GM04504 (cell line): Measurements from ENCODE around the gene COQ8B.
"Not testable (repeated sequence)": the region's sequence is repeated elsewhere in the genome, so short reads cannot be mapped to it uniquely, and the experiment has no call there.

Experiments used
- DNase-seq: peaks from one replicate; pipeline ENCODE4 v3.0.0-alpha.2; 2012; ENCODE audit warnings: low read depth

COQ8B gene

DNA sequence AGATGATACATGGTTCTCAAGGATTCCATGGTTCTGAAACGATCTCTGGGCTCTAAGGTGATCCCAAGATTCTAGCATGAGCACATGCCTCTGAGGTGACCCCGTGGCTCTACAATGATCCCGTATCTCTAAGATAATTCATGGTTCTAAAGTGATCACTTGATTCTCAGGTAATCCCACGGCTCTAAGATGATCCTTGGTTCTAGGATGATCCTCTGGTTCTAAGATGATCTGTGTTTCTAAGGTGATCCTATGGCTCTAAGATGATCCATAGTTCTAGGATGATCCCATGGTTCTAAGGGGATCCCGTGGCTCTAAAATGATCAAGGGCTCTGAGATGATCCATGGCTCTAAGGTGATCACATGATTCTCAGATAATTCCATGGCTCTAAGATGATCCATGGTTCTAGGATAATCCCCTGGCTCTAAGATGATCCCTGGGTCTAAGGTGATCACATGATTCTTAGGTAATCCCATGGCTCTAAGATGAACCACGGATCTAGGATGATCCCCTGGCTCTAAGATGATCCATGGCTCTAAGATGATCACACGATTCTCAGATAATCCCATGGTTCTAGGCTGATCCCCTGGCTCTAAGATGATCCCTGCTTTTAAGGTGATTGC, 47.6 kb downstream of the COQ8B start:
- DNase-seq: no peak

DNA sequence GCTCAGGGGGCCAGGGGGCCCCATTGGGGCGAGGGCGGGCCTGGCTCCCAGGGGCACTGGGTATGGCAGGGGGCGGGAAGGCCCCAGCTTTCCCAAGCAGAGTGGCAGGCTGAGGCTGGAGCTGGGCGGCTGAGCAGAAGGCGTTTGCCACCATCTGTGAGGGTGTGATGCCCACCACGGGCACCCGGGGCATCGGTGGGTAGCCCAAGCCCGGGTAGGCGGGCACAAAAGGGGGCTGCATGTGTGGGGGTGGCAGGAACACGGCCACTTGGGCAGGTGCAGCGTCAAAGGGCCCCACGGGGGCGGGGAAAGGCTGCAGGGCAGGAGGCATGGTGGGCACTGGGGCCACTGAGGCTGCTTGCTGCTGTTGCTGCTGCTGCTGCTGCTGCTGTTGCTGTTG, 49.1 kb downstream of the COQ8B start:
- DNase-seq: no peak

DNA sequence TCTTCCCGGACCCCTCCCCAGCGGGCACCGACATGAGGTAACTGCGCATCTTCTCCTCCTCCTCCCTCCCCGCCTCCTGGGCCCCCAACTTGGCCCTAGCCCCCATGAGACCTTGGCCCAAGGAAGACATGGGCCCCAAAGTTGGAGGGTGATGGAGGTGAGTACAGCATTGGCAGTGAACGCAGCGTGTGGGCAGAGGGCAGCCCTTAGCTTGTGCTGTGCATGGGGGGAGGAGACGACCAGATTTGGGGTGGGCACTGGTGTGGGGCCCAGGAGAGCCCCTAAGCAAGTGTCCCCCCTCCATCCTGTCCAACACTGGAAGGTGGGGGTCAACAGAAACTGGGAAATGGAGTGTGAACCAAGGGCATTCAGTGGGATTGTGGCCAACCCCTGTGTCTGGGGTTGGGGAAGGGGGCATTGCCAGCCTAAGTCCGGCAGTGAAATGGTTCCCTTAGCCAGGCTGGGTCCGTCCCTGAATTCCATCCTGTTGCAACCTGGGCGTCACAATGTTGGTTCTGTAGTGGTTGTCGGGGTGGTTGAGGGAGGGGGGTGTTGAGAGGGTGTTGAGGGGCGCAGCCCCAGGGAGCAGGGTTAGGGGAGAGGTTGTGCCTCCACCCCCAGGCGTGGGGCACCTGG, 49.8 kb downstream of the COQ8B start:
- no peak for DNase-seq

DNA sequence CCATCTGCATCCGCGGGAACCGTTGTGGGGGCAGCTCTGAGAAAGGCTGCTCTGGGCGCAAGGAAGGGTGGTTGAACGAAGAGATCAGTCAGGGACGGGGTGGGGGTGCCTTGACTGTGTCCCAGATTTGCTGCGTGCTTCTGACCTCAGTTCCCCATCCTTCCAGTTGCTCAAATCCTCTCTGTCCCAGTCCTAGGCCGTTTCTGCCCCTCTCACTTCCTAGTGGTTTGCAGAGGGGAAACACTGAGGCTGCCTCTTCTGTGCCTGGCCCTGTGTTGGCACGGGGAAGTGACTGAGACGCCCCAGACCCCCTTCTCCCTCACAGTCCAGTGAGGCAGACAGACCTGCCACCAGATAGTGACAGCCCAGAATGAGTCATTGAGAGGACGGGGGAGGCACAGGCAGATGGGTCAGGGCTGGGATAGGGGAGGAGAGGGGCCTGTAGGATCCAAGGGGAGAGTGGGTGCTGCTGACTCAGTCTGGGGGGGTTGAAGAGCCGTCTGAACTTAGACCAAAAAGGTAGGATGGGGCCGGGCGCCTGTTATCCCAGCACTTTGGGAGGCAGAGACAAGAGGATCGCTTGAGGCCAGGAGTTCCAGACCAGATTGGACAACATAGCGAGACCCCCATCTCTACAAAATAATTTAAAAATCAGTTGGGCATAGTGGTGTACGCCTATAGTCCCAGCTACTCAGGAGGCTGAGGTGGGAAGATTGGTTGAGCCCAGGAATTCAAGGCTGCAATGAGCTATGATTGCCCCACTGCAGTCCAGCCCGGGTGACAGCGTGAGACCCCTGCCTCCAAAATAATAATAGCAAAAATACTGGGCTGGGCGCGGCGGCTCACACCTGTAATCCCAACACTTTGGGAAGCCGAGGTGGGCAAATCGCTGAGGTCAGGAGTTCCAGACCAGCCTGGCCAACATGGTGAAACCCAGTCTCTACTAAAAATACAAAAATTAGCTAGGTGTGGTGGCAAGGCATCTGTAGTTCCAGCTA, 52.7 kb downstream of the COQ8B start:
- DNase-seq: no peak

DNA sequence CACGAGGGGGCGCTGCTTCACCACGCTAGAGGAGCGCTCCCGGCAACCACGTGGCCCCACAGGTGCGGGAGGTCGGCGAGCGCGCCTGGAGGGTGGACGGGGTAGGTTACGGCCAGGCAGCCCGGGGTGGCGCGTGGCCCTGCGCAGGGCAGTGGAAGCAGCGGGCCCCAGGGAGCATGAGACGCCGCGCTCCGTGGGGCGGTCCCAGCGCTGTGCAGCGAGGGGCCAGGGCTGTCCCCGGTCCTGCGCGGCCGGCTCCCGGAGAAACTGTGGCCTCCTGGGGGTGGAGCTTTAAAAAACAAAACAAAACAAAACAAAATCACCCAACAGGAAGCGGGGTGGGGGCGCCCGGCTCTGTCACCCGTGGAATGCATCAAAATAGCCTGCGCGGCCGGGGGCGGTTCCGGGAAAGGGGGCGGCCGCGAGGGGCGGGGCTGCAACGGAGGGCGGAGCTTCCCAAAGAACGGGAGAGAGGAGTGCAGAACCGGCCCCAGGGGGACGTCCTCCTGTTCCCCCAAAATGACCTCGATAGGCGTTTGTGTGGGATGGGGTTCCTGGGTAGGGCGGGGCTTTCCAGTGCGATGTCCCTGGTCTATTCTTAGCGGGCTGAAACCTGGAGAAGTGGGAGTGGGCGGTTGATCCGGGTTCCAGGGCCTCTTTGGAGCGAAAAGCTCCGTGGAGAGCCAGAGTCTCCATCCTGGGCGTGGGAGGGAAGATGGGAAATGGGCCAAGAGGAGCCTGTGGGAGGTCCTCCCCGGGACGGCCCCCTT, 53.6 kb downstream of the COQ8B start:
- DNase-seq: peak; percentile 50

DNA sequence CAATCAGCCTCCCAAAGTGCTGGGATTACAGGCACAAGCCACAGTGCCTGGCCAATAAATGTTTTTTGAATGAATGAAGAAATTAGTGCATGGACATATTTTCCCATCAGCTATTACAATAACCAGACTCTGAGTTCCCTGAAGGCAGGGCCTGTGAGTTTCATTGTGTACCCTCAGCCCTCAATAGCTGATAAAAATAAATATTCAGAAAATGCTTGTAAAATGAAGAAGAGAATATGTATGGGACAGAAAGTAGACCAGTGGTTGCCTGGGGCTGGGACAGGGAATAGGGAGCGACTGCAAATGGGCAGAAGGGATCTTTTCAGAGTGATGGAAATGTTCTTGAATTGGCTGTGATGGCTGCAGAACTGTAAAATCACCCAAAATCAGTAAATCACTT, 55.1 kb downstream of the COQ8B start:
- DNase-seq: no peak

DNA sequence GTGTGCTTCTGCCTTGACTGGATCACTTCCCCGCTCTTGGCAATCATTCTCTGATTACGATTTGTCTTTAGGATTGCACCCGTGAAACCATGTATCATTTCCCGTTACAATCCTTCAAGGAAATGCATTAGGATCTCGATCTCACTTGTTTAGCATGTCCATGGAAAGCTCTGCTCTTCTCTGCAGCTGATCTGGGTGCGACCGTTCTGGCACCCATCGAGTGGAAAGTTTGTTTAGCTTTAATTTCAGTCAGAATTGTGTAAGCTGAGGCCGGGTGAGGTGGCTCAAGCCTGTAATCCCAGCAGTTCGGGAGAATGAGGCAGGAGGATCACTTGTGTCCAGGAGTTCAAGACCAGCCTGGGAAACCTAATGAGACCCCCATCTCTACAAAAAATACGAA, 57.1 kb downstream of the COQ8B start:
- no peak for DNase-seq

DNA sequence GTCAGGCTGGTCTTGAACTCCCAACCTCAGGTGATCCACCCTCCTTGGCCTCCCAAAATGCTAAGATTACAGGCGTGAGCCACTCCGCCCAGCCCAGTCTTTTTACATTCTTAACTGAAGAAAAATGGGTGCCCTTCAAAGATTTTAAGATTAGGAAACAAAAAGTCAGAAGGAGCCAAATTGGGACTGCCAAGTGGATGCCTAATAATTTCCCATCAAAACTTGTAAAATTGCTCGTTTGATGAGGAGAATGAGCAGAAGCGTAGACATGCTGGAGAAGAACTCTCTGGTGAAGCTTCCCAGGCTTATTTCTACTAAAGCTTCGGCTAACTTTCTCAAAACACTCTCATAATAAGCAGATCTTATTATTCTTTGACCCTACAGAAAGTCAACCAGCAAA, 57.6 kb downstream of the COQ8B start:
- DNase-seq: no peak

DNA sequence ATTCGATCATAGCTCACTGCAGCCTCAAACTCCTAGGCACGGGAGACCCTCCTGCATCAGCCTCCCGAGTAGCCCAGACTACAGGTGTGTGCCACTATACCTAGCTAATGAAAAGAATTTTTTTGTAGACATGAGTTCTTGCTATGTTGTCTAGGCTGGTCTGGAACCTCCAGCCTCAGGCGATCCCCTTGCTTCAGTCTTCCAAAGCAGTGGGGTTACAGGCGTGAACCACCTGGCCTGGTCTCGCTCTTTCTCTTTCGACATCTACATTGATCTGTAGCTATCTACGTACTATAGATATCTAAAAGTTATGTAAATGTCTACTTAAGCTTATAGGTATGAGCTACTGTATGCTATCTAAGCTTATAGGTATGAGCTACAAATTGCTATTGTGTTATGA, 58.7 kb downstream of the COQ8B start:
- no peak for DNase-seq

DNA sequence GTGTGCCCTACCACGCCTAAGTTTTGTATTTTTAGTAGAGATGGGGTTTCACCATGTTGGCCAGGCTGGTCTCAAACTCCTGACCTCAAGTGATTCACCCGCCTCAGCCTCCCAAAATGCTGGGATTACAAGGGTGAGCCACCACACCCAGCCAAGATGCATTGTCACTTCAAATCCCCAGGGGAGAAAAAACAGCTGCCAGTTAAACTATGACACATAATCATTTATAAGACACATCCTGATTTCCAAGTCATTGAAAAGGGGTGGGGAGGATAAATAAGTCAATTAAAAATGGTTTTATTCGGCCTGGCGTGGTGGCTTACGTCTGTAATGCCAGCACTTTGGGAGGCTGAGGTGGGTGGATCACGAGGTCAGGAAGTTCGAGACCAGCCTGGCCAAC, 61.0 kb downstream of the COQ8B start:
- DNase-seq: not testable (repeated sequence)

DNA sequence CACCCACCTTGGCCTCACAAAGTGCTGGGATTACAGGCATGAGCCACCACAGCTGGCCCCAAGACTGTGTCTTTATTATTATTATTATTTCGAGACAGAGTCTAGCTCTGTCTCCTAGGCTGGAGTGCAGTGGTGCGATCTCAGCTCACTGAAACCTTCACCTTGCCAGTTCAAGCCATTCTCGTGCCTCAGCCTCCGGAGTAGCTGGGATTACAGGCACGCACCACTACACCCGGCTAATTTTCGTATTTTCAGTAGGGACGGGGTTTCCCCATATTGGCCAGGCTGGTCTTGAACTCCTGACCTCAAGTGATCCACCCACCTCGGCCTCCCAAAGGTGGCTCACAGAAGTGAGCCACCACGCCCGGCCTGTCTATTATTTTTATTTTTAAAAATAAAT, 64.4 kb downstream of the COQ8B start:
- DNase-seq: not testable (repeated sequence)

DNA sequence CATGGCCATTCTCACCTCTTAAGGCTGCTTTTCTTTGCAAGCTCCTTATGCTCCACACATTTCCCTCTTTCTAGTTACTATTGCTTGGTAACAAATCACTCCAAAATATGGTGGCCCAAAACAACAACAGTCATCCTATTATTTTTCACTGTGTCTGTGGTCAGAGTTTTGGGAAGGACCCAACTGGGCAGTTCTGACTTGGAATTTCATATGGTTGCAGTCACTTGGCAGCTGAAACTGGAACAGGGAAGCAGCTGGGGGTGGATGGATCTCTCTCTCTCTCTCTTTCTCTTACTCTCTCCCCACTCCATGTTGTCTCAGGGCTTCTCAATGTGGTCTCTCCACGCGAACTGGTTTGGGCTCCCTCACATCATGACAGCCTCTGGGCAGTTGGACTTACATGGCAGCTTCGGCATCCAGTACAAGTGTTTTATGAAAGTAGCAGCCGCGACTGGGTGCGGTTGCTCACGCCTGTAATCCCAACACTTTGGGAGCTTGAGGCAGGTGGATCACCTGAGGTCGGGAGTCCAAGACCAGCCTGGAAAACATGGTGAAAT, 65.9 kb downstream of the COQ8B start:
- DNase-seq: peak; percentile 88

DNA sequence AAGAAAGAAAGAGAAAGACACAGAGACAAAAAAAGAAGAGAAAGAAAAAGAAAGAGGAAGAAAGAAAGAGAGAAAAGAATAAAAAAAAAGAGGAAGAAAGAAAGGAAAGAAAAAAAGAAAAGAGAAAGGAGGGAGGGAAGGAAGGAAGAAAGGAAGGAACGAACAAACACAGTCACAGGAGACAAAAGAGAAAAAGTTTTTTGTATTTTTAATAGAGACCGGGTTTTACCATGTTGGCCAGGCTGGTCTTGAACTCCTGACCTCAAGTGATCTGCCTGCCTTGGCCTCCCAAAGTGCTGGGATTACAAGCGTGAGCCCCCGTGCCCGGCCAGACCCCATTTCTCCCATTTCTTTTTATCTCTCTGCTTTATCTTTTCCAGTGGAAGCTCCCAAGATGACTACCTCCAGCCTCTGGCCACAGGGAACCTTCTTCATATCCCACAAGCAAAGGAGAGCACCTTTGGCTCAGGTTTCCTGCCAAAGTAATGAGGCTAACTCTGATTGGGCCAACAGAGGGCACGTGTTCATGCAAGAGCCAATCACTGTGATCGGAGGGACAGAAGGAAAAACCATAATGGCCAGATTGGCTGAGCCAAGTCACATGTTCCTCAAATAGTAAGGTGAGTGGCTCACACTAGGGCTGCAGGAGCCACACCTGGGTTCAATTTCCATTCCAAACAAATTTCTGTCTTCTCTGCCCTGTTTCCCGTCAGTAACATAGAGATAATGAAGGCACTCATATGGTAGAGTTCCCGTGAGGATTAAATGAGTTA, 66.6 kb downstream of the COQ8B start:
- not testable (repeated sequence) for DNase-seq

DNA sequence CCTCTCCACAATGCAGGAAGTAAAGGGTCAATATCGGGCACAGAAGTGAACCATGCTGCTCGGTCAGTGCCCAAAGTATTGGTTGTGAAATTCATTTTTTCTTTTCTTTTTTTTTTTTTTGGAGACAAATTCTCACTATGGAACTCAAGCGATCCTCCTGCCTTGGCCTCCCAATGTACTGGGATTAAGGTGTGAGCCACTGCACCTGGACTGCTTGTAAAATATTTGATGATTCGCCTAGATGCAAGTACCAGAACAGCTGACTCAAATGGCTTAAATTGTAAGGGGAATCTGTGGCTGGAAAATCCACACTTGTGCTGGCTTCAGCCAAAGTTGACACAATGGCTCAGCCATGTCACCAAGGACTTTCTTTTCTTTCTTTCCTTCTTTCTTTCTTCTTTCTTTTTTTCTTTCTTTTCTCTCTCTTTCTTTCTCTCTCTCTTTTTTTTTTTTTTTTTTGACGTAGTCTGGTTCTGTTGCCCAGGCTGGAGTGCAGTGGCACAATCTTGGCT, 69.9 kb downstream of the COQ8B start:
- DNase-seq: no peak

DNA sequence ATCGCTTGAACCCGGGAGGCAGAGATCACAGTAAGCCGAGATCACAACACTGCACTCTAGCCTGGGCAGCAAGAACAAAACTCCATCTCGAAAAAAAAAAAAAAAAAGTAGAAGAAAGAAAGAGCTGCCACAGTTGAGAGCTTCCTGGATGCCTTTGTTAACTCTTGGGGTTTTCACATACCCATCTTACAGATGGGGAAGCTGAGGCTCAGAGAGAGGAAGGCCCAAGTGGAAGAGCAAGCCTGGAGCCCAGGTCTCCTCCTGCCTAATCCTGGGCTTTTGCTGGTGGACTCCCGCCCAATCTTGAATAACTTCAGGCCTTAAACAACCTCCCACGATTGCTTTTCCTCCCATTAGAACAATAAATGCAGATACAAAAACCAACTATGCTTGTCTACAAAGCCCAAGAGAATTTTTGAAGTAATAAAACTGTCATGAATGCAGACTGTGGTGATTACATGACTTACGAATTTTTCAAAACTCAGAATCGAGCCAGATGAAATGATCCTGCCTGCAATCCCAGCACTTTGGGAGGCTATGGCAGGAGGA, 73.9 kb downstream of the COQ8B start:
- no peak for DNase-seq

DNA sequence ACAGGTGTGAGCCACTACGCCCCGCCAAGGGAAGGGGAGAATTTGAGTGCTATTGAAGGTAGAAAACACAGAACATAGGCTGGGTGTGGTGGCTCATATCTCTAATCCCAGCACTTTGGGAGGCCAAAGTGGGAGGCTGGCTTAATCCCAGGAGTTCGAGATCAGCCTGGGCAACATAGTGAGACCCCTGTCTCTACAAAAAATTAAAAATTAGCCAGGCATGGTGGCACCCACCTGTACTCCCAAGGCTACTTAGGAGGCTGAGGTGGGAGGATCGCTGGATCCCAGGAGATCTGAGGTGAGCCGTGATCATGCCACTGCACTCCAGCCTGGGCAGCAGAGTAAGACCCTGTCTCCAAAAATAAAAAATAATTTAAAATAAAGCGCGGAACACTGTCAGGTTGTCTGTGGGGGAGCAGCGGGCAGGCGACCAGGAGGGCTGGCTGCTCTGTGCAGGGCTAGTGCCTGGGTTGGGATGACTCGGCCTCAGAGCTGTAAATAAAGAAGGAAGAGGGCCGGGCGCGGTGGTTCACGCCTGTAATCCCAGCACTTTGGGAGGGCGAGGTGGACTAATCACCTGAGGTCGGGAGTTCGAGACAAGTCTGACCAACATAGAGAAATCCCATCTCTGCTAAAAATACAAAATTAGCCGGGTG, 74.5 kb downstream of the COQ8B start:
- DNase-seq: no peak
